PC-9 (cell line): ENCODE results near the gene LHCGR. TPM values are rescaled to one million over a fixed set of nuclear protein-coding genes. Genes with fewer than 3 reads are reported as not detected.

Experiments used
- BruUV-seq: library from RNA; stranded (reverse); fragments of 400-500 nt; replicated peaks from 2 replicates; lab custom pipeline; 2021; lab: Mats Ljungman, UMichigan
- CTCF ChIA-PET: fragments of 300-600 bp; sonication (Branson Sonifier 250); formaldehyde crosslinking; loops from one replicate; lab custom pipeline; 2022; ENCODE audit warnings: antibody characterized with exemption; lab: Charles Lee
- POLR2A ChIA-PET: fragments of 300-600 bp; sonication (Branson Sonifier 250); formaldehyde crosslinking; loops from one replicate; lab custom pipeline; 2022; ENCODE audit warnings: antibody characterized with exemption; ENCODE audit not compliant: unreplicated experiment; lab: Charles Lee
- DNase-seq, 2 experiments: peaks; one replicate each; pipeline versions ENCODE4 v3.0.0 to v3.0.0-alpha.2; 2015 to 2022; ENCODE audit warnings: mixed read lengths in 1 of 2
- H2AFZ ChIP-seq: fragments of 200-600 bp; sonication (generic); 2 replicates; pipeline ENCODE4 v1.8.1; 2017; ENCODE audit warnings: antibody characterized with exemption
- H3F3A ChIP-seq: fragments of 200-600 bp; sonication (generic); 2 replicates; pipeline ENCODE4 v1.8.1; 2017; ENCODE audit warnings: antibody characterized with exemption, mild to moderate bottlenecking, low read depth; ENCODE audit not compliant: insufficient read depth
- H3K27ac ChIP-seq: fragments of 200-600 bp; sonication (generic); 2 replicates; pipeline ENCODE4 v1.6.1; 2016; ENCODE audit warnings: mixed run types
- H3K27me3 ChIP-seq: fragments of 200-600 bp; sonication (generic); 2 replicates; pipeline ENCODE4 v1.6.1; 2016; ENCODE audit warnings: low read depth, mixed run types; ENCODE audit not compliant: insufficient read depth
- H3K36me3 ChIP-seq: fragments of 200-600 bp; sonication (generic); 2 replicates; pipeline ENCODE4 v1.6.1; 2016; ENCODE audit warnings: low read depth, mixed run types
- H3K4me1 ChIP-seq: fragments of 200-600 bp; sonication (generic); replicated peaks from 2 replicates; pipeline ENCODE4 v1.6.1; 2016; ENCODE audit warnings: mixed run types; ENCODE audit not compliant: insufficient read depth
- H3K4me2 ChIP-seq: fragments of 200-600 bp; sonication (generic); 2 replicates; pipeline ENCODE4 v1.6.1; 2017; ENCODE audit warnings: mixed run types
- H3K4me3 ChIP-seq: fragments of 200-600 bp; sonication (generic); 2 replicates; pipeline ENCODE4 v1.6.1; 2016; ENCODE audit warnings: mixed run types
- H3K79me2 ChIP-seq: fragments of 200-600 bp; sonication (generic); 2 replicates; pipeline ENCODE4 v1.6.1; 2017; ENCODE audit warnings: low read depth, mixed run types
- H3K9me2 ChIP-seq: fragments of 200-600 bp; sonication (generic); 2 replicates; pipeline ENCODE4 v1.8.1; 2017; ENCODE audit warnings: mild to moderate bottlenecking; ENCODE audit not compliant: insufficient read depth
- H3K9me3 ChIP-seq: fragments of 200-600 bp; sonication (generic); 2 replicates; pipeline ENCODE4 v1.8.1; 2016; ENCODE audit warnings: low read depth; ENCODE audit not compliant: insufficient read depth
- H4K20me1 ChIP-seq: fragments of 200-600 bp; sonication (generic); 2 replicates; pipeline ENCODE4 v1.8.1; 2017; ENCODE audit not compliant: insufficient read depth
- CTCF ChIP-seq: fragments of 200-600 bp; sonication (generic); conservative IDR thresholded peaks from 2 replicates; pipeline ENCODE4 v1.6.1; 2017; ENCODE audit warnings: mixed run types, antibody characterized with exemption, mild to moderate bottlenecking, moderate library complexity
- EZH2 ChIP-seq: fragments of 200-600 bp; sonication (generic); IDR thresholded peaks from 2 replicates; pipeline ENCODE4 v1.8.0; 2017; ENCODE audit warnings: antibody characterized with exemption, low read depth
- intact Hi-C: fragments of 100-400 bp; cut with micrococcal nuclease; formaldehyde crosslinking; loops from one replicate; pipeline ENCODE4 v1.10.0; 2022; ENCODE audit not compliant: unreplicated experiment
- total RNA-seq: library from RNA; stranded (reverse); gene quantifications from 2 replicates; pipeline ENCODE4 v1.2.3, GENCODE V29; 2021

The LHCGR gene
- total RNA-seq, 1 experiment from 2014 or later, result not detected

DNA sequence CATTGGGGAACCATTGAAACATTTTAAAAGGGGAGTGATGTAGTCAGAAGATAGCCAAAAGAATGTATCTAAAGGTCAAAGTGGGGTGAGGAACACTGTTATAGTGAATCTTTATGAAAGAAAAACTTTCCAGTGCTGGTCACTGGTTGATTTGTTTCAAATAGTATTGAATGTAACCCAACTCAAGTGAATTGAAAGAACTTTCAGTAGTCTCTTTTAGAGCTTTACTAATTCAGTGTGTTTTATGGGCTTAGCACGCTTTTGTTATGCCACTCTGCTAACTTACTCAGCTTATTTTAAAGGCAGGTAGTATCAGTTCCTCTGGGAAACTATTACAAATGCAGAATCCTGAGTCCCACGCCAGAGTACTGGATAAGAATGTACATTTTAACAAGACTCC, 80.6 kb downstream of the LHCGR start:
- TF ChIP-seq CTCF, result no peak
- no peak for TF ChIP-seq EZH2
- Histone ChIP-seq H3K27me3 (no peaks in the 10 kb centered on the region), H4K20me1 (no peaks in the 10 kb centered on the region), H3K9me2 (no peaks in the 10 kb centered on the region), H3F3A (no peaks in the 10 kb centered on the region), H3K4me2 (no peak overlapping the region), H2AFZ (no peak overlapping the region), H3K27ac (no peak overlapping the region), H3K36me3 (no peaks in the 10 kb centered on the region), H3K4me1 (no peaks in the 10 kb centered on the region), H3K79me2 (no peaks in the 10 kb centered on the region), H3K9me3 (no peaks in the 10 kb centered on the region), H3K4me3 (no peak overlapping the region)
- no TSS peak for BruUV-seq
- ChIA-PET CTCF (no interaction called here), POLR2A (no interaction called here)
- no peak for DNase-seq
- intact Hi-C loops, result no loop called here

DNA sequence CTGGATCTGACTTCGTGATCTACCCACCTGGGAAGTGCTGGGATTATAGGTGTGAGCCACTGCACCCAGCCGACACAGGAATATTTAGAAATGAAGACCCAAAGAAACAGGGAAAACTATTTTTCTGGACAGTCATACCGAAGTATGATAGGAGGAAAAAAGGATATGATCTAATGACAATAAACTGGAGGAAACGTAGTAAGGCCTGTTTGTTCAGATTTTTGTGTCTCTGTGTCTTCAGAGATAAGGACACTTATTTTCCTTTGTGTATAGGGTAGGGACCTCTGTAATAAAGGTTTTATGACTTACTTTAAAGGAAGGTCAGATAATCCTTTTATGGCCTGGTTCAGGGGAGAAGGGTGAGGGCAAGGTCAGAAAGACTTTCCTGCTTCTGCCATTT, 81.9 kb downstream of the LHCGR start:
- Histone ChIP-seq H3K4me3 (no peak overlapping the region), H3K36me3 (no peaks in the 10 kb centered on the region), H2AFZ (no peak overlapping the region; the same call in 1 of the 2 replicates), H3K9me2 (no peaks in the 10 kb centered on the region), H3K9me3 (no peaks in the 10 kb centered on the region), H3K79me2 (no peaks in the 10 kb centered on the region), H3F3A (no peaks in the 10 kb centered on the region), H4K20me1 (no peaks in the 10 kb centered on the region), H3K4me1 (no peaks in the 10 kb centered on the region), H3K27me3 (no peaks in the 10 kb centered on the region), H3K4me2 (no peak overlapping the region), H3K27ac (no peak overlapping the region)
- BruUV-seq, result no TSS peak
- ChIA-PET POLR2A (no interaction called here), CTCF (no interaction called here)
- no peak for DNase-seq
- TF ChIP-seq CTCF (no peak), EZH2 (no peak)
- intact Hi-C loops, result no loop called here

- H3K4me1 ChIP-seq, result no peaks in the 10 kb centered on the region
- 0 out of 2 replicates have a peak, but pooled peaks cover 4% of the 10 kb centered on the region for H3K9me2 ChIP-seq
- intact Hi-C loops, result no loop called here
- H3K36me3 ChIP-seq, result no peaks in the 10 kb centered on the region
- BruUV-seq, result no TSS peak
- H4K20me1 ChIP-seq, result no peaks in the 10 kb centered on the region
- POLR2A ChIA-PET, result no interaction called here
- H3K9me3 ChIP-seq, result no peaks in the 10 kb centered on the region
- H3F3A ChIP-seq, result no peaks in the 10 kb centered on the region
- no peak for TF ChIP-seq CTCF
- TF ChIP-seq EZH2, result no peak
- no peaks in the 10 kb centered on the region for H3K27me3 ChIP-seq
- no peak overlapping the region for H2AFZ ChIP-seq
- DNase-seq, result no peak
- CTCF ChIA-PET, result no interaction called here
- no peaks in the 10 kb centered on the region for H3K79me2 ChIP-seq
- no peak overlapping the region for H3K27ac ChIP-seq
- H3K4me3 ChIP-seq, result no peak overlapping the region
- H3K4me2 ChIP-seq, result no peak overlapping the region
These were observed 86.5 kb downstream of the LHCGR start for GRCh38 chr2:48668992-48669391.
